Measurements from ENCODE around the gene EMID1. TPM values are rescaled to one million over a fixed set of nuclear protein-coding genes. Genes with fewer than 3 reads are reported as not detected.

Gene EMID1
- 33.8 TPM for total RNA-seq

DNA sequence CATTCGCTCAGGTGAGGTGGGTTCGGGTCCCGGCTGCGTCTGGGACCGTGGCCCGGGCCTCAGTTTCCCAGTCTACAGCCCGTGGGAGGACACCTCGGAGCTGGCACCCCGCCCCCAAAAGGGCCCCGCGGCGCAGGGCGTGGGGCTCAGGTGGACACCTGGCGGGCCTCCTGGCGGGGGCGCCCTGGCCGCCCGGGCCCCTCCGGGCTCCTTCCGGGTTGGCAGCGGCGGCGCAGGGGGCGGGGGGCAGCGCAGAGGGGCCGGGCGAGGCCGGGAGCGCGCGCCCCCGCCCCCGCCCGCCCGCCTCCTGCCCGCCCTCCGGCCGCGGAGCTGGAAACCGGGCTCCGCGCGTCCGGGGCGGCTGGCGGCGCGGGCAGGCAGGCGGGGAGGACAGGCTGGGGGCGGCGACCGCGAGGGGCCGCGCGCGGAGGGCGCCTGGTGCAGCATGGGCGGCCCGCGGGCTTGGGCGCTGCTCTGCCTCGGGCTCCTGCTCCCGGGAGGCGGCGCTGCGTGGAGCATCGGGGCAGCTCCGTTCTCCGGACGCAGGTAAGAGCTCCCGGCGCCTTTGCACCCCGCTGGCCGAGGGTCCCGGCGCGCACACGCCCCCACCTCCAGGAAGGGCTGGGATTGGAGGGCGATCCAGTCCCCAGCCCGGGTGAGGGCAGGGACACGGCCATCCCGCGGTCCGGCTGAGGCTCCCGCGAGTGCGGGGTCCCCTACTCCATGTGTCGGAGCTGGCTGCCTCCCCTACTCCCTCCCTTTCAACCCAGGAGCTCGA is at the start of gene EMID1:
Gene EMID1, plus strand, starts transcription at position 303 of the 778 bp plus-strand sequence. Its CDS starts 143 bp downstream, at position 446.
- DNase-seq (ENCODE audit: low spot score in 2 of 2): peak; percentile 57 to 69
- FAIRE-seq: no peak

DNA sequence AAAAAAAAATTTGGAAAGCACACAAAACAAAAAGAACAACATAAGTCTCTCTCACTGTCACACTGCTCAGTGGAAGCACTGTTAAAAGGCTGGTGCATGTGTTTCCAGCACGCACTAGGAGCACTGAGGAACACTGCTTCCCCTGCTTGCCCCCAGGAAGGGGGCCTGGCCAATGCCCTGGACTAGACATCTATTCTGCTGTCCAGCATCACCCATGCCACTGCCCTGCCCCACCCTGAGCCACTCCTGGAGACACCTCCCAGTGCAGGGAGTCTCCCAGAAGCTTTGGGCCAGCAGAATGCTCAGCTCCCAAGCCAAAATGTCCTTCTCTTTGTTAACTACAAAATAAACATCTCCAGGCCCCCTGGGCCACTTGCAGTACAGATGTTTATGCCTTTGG is 49.7 kb upstream of the EMID1 start:
- DNase-seq (ENCODE audit: low spot score in 2 of 2): no peak
- FAIRE-seq: no peak

DNA sequence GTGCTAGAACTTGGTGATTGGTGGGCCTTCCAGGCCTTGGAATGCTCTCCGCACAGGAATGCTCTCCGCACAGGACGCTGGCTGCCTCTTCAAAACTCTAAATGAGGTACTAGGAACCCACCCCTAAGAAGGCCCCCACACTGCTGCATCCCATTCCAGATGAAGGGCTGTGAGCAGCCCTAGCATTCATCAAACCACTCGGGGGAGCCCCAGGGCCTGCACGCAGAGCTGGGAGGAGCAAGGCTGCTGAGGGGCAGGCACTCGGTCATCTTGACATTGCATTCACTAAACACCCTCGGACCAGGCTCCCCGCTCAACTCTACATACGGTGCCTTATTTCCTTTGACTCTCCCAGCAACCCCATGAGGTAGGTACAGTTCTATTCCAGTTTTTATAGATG is 49.2 kb upstream of the EMID1 start:
- DNase-seq (ENCODE audit: low spot score in 2 of 2) (no peak), FAIRE-seq (no peak)

DNA sequence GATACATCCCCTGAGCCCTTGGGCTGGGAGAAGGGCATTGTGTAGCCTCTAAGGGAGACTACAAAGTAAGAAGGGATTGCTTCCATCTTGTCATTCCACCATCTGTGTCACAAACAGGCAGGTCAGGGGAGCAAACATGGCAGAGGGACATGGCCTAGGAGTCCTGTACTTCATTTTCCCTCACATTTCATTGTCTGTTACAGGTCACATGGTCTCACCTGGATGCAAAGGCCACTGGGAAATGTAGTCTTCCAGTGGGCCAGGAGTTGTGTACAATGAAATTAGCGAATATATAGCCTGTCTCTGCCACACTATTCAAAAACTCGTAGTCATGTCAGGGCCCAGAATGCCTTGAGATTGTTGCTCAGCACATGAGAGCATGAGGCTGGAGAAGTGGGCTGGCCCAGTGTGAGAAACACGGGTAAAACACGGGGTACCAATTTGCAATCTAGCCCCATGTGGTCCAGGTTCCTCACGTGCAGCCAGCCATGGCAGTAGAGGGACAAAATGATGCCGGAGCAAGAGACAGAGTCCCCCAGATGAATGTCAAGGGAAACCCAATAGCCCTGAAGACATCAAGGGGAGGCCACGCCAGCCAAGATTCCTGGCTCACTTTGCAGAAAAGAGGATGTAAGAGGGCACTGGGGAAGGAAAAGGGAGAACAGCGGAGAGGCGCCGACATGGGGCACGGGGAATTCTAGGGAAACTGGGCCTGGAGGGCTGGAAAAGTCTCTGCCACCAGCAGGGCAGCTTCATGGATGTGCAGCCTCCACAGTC is 47.7 kb upstream of the EMID1 start:
- FAIRE-seq: no peak

DNA sequence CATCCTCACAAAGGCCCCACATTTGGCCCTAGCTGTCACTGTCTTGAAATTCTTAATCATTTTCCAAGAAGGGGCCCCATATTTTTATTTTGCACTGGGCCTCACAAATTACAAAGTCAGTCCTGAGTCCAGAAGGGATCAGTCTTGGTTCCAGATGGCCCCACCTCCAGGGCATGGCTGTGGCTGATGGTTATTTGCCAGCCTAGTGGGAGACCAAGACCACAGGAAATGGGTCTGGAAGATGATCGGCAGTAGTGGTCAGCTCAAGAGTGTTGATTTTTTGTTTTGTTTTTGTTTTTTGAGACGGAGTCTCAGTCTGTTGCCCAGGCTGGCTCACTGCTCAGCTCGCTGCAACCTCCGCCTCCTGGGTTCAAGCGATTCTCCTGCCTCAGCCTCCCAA is 47.1 kb upstream of the EMID1 start:
- FAIRE-seq (no peak), DNase-seq (ENCODE audit: low spot score in 2 of 2) (no peak)

More for the DNA sequence above, 47.7 kb upstream of the EMID1 start:
- DNase-seq (ENCODE audit: low spot score in 2 of 2): no peak

DNA sequence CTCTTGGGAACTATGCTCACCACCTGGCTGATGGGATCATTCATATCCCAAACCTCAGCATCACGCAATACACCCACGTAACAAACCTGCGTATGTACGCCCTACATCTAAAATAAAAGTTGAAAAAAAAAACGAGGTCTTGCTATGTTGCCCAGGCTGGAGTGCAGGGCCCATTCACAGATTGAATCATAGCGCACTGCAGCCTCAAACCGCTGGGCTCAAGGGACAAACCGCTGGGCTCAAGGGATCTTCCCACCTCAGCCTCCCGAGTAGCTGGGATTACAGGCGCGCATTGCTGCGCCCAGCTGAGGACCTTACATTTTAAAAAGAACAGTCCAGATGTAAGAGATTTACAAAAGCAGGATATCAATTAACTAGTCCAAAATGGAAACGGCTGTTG is 41.9 kb upstream of the EMID1 start:
- no peak for DNase-seq (ENCODE audit: low spot score in 2 of 2)
- no peak for FAIRE-seq

DNA sequence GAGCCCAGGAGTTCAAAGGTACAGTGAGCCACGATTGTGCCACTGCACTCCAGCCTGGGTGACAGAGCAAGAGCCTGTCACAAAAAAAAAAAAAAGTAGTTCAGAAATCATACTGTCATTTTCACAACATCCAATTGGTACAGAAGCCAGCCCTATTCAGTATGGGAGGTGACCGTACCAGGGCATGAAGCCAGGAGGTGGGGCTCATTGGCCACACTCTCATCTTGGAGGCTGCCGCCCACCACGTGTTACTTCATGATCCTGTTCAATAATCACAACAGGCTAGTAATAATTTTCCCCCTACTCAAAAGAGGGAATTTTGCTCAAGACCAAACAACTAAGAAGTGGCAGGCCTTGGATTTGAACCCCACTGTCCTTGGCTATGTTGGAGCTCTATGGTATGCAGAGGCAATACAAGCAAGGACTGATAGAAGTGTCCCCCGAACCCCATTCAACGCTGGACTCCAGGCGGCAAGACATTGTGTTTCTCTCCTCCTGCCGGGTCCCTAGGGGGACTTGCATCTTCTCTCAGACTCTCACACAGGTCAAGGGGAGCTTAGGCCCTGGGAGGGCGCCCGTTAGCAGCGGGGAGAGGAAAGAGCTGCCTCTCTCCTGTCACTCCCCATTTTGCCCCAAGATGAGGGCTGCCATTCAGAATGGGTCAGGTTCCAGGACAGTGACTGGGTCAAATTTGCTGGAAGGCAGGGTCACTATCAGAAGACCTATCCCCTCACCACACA is 40.2 kb upstream of the EMID1 start:
- FAIRE-seq (no peak), DNase-seq (ENCODE audit: low spot score in 2 of 2) (no peak)

DNA sequence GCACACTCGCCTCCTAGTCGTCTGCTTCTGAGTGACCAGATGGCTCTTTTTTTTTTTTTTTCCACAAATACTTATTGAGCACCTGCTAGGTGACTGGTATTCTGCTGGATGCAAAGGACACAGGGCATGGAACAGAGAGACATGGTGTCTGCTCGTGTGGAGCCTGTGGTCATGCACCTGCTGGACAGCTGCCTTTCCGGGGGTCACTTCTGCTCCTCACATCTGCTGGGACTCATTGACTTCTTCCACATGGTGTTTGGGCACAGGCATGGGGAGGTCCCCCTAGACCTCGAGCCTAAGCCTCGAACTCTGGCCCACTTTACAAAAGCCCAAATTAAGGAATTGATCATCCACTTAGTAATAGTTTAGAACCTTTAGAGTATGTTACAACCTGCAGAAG is 39.5 kb upstream of the EMID1 start:
- FAIRE-seq: no peak
- DNase-seq (ENCODE audit: low spot score in 2 of 2): no peak

DNA sequence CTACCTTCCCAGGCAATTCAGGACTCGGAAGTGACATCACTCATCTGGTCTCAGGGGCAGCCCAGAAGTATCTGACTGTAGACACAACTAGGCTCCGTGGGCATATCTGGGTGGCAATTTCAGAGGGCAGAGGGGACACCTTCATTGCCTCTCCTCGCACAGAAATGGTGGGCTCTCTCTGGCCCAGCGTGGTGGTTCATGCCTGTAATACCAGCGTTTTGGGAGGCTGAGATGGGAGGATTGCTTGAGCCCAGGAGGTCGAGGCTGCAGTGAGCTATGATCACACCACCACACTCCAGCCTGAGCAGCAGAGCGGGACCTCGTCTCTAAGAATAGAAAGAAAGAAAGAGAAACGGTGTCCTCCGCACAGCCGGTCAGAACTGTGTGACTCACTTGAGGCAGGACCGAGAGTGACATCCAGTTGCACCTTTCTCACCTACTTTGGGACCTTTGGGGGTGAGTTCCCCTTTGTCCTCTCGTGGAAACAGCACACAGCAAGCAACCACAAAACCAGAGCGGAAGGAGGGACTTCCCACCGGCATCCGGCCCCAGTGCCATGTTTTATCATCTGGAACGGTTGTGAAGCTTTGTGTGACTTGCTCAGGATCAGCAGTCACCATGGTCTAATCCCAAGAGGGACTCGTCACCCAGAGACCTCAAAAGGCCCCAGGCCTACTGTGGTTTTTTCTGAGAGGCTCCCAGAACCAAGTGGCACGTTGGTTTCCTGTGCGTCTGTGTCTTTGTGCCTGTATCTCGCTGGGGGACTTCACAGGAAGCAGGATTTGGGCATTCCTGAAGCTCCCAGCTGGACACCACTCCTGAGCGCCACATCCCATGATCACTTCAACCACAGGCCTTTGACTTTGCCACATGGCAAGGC is 38.4 kb upstream of the EMID1 start:
- no peak for FAIRE-seq
- no peak for DNase-seq (ENCODE audit: low spot score in 2 of 2)

DNA sequence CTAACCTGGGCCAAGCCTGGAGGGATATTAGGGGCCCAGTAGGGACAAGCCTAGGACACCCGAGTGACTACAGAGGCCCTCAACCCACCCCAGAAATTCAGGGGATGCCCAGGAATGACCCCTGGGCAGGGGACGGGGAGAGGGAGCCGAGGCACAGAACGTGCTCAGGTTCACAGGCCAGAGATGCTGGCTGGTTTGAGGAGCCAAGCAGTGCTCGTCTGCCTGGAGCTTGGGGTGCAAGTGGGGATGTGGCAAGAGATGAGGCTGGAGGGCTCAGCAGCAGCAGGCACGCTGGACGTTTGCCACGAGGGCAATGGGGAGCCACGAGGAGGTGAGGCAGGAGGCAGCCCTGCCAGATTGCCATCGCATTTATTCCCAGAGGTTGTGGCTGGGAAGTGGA is 34.0 kb upstream of the EMID1 start:
- no peak for FAIRE-seq
- DNase-seq (ENCODE audit: low spot score in 2 of 2): no peak

DNA sequence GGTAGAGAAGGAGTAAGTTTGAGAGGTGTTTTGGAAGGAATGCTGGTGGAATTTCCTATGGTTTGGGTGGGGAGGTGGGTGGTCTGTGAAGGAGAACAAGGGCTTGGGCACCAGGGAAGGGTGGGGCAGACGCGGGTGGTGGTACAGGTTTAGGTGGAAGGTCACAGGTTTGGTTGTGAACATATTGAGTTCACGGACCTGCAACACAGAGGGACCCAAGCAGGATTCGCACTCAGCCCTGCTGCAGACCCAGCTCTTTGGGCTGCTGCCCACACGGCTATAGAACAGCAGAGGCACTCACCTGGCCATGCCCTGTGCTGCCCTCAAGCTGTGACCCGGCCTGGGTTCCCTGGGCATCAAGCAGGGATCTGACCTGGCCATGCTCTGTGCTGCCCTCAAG is 33.5 kb upstream of the EMID1 start:
- DNase-seq (ENCODE audit: low spot score in 2 of 2) (no peak), FAIRE-seq (no peak)

DNA sequence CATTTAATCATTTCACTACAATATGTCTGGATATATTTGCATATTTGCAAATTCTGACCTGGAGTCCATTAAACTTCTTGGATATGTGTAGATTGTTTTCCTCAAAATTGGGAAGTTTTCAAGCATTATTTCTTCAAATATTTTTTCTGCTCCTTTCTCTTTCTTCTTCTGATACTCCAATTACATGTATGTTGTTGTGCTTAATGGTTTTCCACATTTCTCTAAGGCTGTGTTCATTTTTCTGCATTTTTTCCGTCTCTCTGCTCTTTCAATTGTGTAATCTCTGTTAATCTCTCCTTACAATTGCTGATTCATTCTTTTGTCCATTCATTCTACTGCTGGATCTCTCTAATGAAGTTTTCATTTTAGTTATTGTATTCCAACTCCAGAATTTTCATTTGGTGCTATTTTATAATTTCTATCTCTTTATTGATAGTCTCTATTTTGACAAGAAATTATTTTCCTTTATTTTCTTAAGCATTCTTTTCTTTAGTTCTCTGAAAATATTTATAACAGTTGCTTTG is 30.3 kb upstream of the EMID1 start:
- FAIRE-seq (no peak), DNase-seq (ENCODE audit: low spot score in 2 of 2) (no peak)

DNA sequence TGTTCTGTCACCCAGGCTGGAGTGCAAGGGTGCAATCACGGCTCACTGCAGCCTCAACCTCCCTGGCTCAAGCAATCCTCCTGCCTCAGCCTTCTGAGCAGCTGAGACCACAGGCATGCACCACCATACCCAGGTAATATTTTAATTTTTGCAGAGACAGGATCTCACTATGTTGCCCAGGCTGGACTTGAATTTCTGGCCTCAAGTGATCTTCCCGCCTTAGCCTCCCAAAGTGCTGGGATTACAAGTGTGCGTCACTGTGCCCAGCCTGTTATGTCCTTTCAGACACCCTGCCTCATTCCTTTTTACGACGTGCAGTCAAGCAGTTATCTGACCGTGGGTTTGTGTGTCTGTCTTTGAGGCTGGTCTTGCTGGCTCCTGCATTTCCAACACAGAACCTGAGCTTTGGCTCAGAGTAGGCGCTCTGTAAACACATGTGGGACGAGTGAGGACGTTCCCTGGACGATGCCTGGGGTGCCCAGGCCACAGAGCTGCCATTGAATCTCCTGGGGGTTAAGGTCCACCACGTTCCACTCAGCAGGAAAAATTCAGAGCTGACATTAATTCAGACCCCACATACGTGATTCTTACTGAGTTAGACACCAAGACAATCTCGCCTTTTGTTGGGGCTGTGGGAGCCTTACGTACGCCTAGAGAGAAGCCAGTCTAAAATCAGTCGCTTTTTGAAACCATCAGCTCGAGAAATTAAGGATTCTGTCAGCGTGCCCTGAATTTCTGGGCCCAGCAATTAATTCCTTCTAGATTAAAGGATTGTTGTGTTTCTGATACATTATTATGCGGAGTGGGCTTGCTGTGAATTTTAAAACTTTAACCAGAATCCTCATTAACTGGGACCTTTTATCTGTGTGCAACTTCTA is 21.5 kb upstream of the EMID1 start:
- peak in 1 of 2 donors; percentile 12 for DNase-seq (ENCODE audit: low spot score in 2 of 2)
- no peak for FAIRE-seq

DNA sequence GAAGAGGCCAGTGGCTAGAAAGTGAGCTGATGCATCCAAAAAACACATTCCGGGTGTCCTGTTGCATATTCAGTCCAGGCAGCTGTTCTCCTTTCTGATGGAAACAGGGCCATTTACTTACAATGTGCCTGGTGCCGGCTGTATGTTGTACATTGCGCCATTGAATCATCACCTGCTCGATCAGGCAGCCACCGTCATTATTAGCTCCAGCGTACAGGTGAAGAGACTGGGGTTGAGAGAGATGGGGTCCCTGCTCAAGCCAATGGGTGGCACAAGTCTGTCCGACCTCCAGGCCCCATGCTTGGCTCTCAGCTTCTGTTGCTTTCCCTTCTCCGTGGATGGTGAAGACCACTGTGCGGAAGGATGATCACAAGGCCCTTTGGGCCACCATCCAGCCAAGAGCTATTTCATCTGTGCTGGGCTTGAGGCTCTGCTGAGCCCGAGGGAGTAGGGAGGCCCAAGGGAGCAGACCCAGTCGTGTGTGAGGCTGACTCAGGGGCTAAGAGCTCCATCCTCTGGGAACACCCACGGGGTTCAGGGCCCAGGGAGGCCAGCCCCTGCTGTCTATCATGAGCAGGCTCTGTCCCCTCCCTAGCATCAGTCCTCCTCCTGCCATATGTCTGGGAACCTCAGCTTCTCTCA is 20.7 kb upstream of the EMID1 start:
- FAIRE-seq (no peak), DNase-seq (ENCODE audit: low spot score in 2 of 2) (no peak)

DNA sequence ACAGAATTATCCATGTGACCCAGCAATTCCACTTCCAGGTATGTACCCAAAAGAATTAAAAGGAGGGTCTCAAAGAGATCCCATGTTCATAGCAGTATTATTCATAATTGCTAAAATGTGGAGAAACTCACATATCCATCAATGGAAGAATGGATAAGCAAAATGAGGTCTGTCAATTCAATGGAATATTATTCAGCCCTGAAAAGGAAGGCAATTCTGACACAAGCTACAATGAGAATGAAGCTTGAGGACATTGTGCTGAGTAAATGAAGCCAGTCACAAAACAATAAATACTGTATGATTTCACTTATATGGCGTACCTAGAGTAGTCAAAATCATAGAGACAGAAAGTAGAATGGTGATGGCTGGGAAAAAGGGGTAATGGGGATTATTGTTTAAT is 19.4 kb upstream of the EMID1 start:
- DNase-seq (ENCODE audit: low spot score in 2 of 2) (no peak), FAIRE-seq (no peak)

DNA sequence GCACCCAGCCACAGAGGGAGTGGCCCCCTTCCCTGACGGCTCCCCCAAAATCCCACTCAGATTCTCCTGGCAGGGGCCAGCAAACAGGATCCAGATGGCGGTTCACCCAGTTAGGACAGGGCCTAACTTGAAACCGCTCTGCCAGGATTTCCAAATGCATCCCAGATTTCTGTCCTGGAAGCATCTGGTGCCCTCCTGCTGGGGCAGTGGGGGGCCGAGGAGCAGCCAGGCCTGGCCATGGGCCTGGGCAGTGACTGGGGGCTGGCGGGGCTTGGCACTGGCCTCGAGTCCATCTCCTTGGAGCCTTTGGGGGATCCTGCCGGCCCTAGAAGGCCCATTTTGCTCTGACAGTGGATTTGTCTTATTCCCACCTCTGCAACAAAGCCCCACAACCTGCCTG is 17.9 kb upstream of the EMID1 start:
- no peak for DNase-seq (ENCODE audit: low spot score in 2 of 2)
- no peak for FAIRE-seq

DNA sequence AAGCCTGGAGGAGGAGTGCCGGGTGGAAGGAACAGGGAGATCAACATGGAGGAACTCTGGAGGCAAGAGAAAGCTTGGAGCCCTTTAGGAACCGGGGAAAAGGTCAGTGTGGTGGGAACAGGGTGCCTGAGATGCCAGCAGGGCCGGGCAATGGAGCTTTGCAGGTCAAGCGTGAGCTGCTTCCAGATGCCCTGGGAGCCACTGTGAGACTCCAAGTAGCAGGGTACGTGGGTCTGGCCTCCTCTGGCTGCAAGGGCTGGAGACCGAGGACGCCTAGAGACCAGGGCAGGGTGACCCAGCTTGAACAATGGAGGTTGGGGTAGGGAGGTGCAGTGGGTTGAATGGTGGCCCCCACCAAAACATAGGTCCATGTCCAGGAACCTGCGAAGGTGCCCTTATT is 15.6 kb upstream of the EMID1 start:
- DNase-seq (ENCODE audit: low spot score in 2 of 2): no peak
- no peak for FAIRE-seq

DNA sequence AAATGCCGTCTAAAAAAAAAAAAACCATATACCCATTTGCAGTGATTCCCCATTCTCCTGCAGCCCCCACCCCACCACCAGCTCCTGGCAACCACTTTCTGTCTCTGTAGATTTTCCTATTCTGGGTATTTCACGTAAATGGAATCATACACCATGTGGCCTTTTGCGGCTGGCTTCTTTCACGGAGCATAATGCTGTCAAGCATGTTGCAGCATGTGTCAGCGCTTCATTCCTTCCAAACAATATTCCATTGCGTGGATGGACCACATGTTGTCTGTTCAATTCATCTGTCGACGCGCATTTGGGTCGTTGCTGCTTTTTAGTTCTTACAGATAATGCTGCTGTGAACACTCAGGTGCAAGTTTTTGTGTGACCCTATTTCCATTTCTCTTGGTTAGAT is 14.8 kb upstream of the EMID1 start:
- FAIRE-seq (no peak), DNase-seq (ENCODE audit: low spot score in 2 of 2) (no peak)

DNA sequence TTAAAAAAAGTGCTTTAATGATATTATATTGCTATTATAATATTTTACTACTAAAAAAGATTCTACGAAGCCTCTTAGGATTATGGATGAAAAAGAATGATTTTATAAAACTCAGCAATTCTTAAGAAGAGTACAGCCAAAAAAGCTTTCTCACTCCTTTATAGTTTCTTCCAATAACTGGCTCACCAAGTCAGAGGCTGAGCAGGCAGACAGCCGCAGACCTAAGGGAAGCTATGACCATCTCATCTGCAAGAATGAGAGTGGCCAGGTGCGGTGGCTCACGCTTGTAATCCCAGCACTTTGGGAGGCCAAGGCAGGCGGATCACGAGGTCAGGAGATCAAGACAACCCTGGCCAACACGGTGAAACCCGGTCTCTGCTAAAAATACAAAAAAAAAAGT is 12.7 kb upstream of the EMID1 start:
- no peak for FAIRE-seq
- no peak for DNase-seq (ENCODE audit: low spot score in 2 of 2)

Data from frontal cortex (tissue), 4 donors.